Pulmonary artery endothelial cell (primary cell): ENCODE results near the gene TRIM5. TPM values are rescaled to one million over a fixed set of nuclear protein-coding genes. Genes with fewer than 3 reads are reported as not detected.
A peak's percentile ranks its signal among the peaks of the same experiment; 100 is the strongest.

Source experiments
- DNase-seq: peaks from one replicate; pipeline ENCODE4 v3.0.0-alpha.2; 2011; ENCODE audit warnings: low read depth, low spot score
- total RNA-seq: library from RNA; depleted of rRNA; stranded (reverse); fragments of >200 nt; gene quantifications from 2 replicates; pipeline ENCODE4 v1.2.3, GENCODE V29; 2014

TRIM5 gene
- total RNA-seq, 1 donor from 2014 or later = 56.6 TPM

GRCh38 chr11:5625281-5625680 lies 59.6 kb downstream of the TRIM5 start:
- DNase-seq = no peak

GRCh38 chr11:5624489-5625279 lies 60.2 kb downstream of the TRIM5 start, which contains the start of gene TRIM34:
Gene TRIM34, plus strand, starts transcription at chr11:5625001. Its CDS starts 7,331 bp downstream, at chr11:5632332.
- DNase-seq = peak; percentile 57

- no peak for DNase-seq
These were observed 62.1 kb downstream of the TRIM5 start for GRCh38 chr11:5622802-5623201.

- DNase-seq = no peak
These were observed 63.3 kb downstream of the TRIM5 start for GRCh38 chr11:5621580-5621979.

GRCh38 chr11:5620651-5621521 lies 64.0 kb downstream of the TRIM5 start:
- peak; percentile 86 for DNase-seq

- DNase-seq = no peak
These were observed 66.1 kb downstream of the TRIM5 start for GRCh38 chr11:5618807-5619206.

Other genes with a start within 250 kb of the TRIM5 start
- gene OR51I1, start 243.6 kb downstream of the TRIM5 start, total RNA-seq = not detected in 2 replicates
- not detected in 2 replicates for gene OR51I2, start 235.8 kb downstream of the TRIM5 start, total RNA-seq
- gene OR52D1, start 196.4 kb downstream of the TRIM5 start, total RNA-seq = not detected in 2 replicates
- not detected in 2 replicates for gene UBQLN3, start 175.1 kb downstream of the TRIM5 start, total RNA-seq
- 0.04 TPM in 1 of 2 replicates, not detected in the other for gene UBQLNL, start 168.4 kb downstream of the TRIM5 start, total RNA-seq
- gene OR52H1, start 136.5 kb downstream of the TRIM5 start, total RNA-seq = not detected in 2 replicates
- gene OR52B6, start 104.2 kb downstream of the TRIM5 start, total RNA-seq = not detected in 2 replicates
- gene TRIM6, start 88.4 kb downstream of the TRIM5 start, total RNA-seq = 2.0 TPM in 2 replicates
- 11.3 and 12.9 TPM in 2 replicates for gene TRIM34, start 60.1 kb downstream of the TRIM5 start, total RNA-seq
- gene TRIM22, start 4.7 kb upstream of the TRIM5 start, total RNA-seq = 116 and 129 TPM in 2 replicates
- gene OR56B1, start 51.4 kb upstream of the TRIM5 start, total RNA-seq = not detected in 2 replicates
- gene OR52N4, start 69.2 kb upstream of the TRIM5 start, total RNA-seq = not detected in 2 replicates
- not detected in 2 replicates for gene OR52N5, start 98.3 kb upstream of the TRIM5 start, total RNA-seq
- gene OR52N1, start 106.2 kb upstream of the TRIM5 start, total RNA-seq = not detected in 2 replicates
- not detected in 2 replicates for gene OR52N2, start 123.8 kb upstream of the TRIM5 start, total RNA-seq
- gene OR52E6, start 156.8 kb upstream of the TRIM5 start, total RNA-seq = not detected in 2 replicates
- gene OR52E8, start 172.6 kb upstream of the TRIM5 start, total RNA-seq = not detected in 2 replicates
- gene OR52E4, start 195.6 kb upstream of the TRIM5 start, total RNA-seq = not detected in 2 replicates
- not detected in 2 replicates for gene OR52E5, start 208.1 kb upstream of the TRIM5 start, total RNA-seq